KMS-11 (cell line): ENCODE data around the gene CBY1.
"Not testable (repeated sequence)": the region's sequence is repeated elsewhere in the genome, so short reads cannot be mapped to it uniquely, and the experiment has no call there.

Experiments
- H2AFZ ChIP-seq: fragments of 200-600 bp; sonication (generic); 2 replicates; pipeline ENCODE4 v1.6.1; 2016; ENCODE audit warnings: antibody characterized with exemption, mixed run types, low read depth
- H3K27ac ChIP-seq: fragments of 200-600 bp; sonication (generic); 2 replicates; pipeline ENCODE4 v1.6.1; 2016; ENCODE audit warnings: mild to moderate bottlenecking, mixed run types
- H3K27me3 ChIP-seq: fragments of 200-600 bp; sonication (generic); 2 replicates; pipeline ENCODE4 v1.6.1; 2017; ENCODE audit warnings: mild to moderate bottlenecking, low read depth, mixed run types, moderate library complexity; ENCODE audit not compliant: insufficient read depth
- H3K36me3 ChIP-seq: fragments of 200-600 bp; sonication (generic); 2 replicates; pipeline ENCODE4 v1.6.1; 2017; ENCODE audit warnings: mild to moderate bottlenecking, mixed run types; ENCODE audit not compliant: insufficient read depth
- H3K4me1 ChIP-seq: fragments of 200-600 bp; sonication (generic); 2 replicates; pipeline ENCODE4 v1.6.1; 2016; ENCODE audit warnings: mild to moderate bottlenecking, low read depth, mixed run types; ENCODE audit not compliant: poor library complexity, severe bottlenecking
- H3K4me2 ChIP-seq: fragments of 200-600 bp; sonication (generic); 2 replicates; pipeline ENCODE4 v1.7.0; 2016; ENCODE audit warnings: mild to moderate bottlenecking, mixed run types
- H3K4me3 ChIP-seq: fragments of 200-600 bp; sonication (generic); IDR thresholded peaks from 2 replicates; pipeline ENCODE4 v1.6.1; 2017; ENCODE audit warnings: low read depth, low read length, mixed read lengths; ENCODE audit not compliant: insufficient read depth
- H3K79me2 ChIP-seq: fragments of 200-600 bp; sonication (generic); 2 replicates; pipeline ENCODE4 v1.6.1; 2016; ENCODE audit warnings: low read depth, mixed run types; ENCODE audit not compliant: insufficient read depth
- H3K9ac ChIP-seq: fragments of 200-600 bp; sonication (generic); 2 replicates; pipeline ENCODE4 v1.6.1; 2016; ENCODE audit warnings: mild to moderate bottlenecking, mixed run types
- H4K20me1 ChIP-seq: fragments of 200-600 bp; sonication (generic); 2 replicates; pipeline ENCODE4 v1.6.1; 2016; ENCODE audit warnings: mild to moderate bottlenecking, mixed run types; ENCODE audit not compliant: insufficient read depth
- CTCF ChIP-seq: fragments of 200-600 bp; sonication (generic); conservative IDR thresholded peaks from 2 replicates; pipeline ENCODE4 v1.6.1; 2017; ENCODE audit warnings: low read depth, mild to moderate bottlenecking, antibody characterized with exemption, low read length, moderate library complexity, mixed read lengths

CBY1 gene

GRCh38 chr22:38641476-38642040 is 14.9 kb upstream of the CBY1 start:
- no peak for TF ChIP-seq CTCF
- no peaks in the 10 kb centered on the region for H3K79me2 ChIP-seq
- no peaks in the 10 kb centered on the region for H3K4me1 ChIP-seq
- no peak overlapping the region for H3K4me3 ChIP-seq
- H2AFZ ChIP-seq, result no peak overlapping the region
- no peak overlapping the region for H3K9ac ChIP-seq
- H3K27me3 ChIP-seq, result no peaks in the 10 kb centered on the region
- no peaks in the 10 kb centered on the region for H3K36me3 ChIP-seq
- H3K27ac ChIP-seq, result no peak overlapping the region
- H4K20me1 ChIP-seq, result no peaks in the 10 kb centered on the region
- no peak overlapping the region for H3K4me2 ChIP-seq

- not testable (repeated sequence) for H3K4me2 ChIP-seq, H3K4me1 ChIP-seq, H3K27me3 ChIP-seq, H4K20me1 ChIP-seq, H2AFZ ChIP-seq, H3K4me3 ChIP-seq, H3K27ac ChIP-seq, H3K9ac ChIP-seq, H3K79me2 ChIP-seq, H3K36me3 ChIP-seq
These were observed 12.2 kb upstream of the CBY1 start for GRCh38 chr22:38644245-38644644.

GRCh38 chr22:38645430-38645829 is 11.0 kb upstream of the CBY1 start:
- Histone ChIP-seq H3K9ac (no peak overlapping the region), H2AFZ (no peak overlapping the region), H3K4me3 (no peak overlapping the region), H3K36me3 (no peaks in the 10 kb centered on the region), H3K27ac (no peak overlapping the region), H3K4me1 (no peaks in the 10 kb centered on the region), H3K4me2 (no peak overlapping the region), H4K20me1 (no peaks in the 10 kb centered on the region), H3K79me2 (no peaks in the 10 kb centered on the region), H3K27me3 (no peaks in the 10 kb centered on the region; the same call in 1 of the 2 replicates)
- TF ChIP-seq CTCF, result no peak

GRCh38 chr22:38649841-38650522 is 6.5 kb upstream of the CBY1 start:
- Histone ChIP-seq H3K9ac (no peak overlapping the region), H3K4me2 (no peak overlapping the region), H3K27ac (no peak overlapping the region), H3K36me3 (no peaks in the 10 kb centered on the region), H3K27me3 (no peaks in the 10 kb centered on the region; the same call in 1 of the 2 replicates), H4K20me1 (no peaks in the 10 kb centered on the region), H3K4me3 (no peak overlapping the region), H3K4me1 (peaks cover under 1% of the 10 kb centered on the region), H2AFZ (no peak overlapping the region), H3K79me2 (no peaks in the 10 kb centered on the region)
- no peak for TF ChIP-seq CTCF

- Histone ChIP-seq H3K79me2 (no peaks in the 10 kb centered on the region; the same call in 1 of the 2 replicates), H4K20me1 (no peaks in the 10 kb centered on the region), H2AFZ (no peak overlapping the region), H3K36me3 (no peaks in the 10 kb centered on the region), H3K9ac (no peak overlapping the region), H3K4me3 (no peak overlapping the region), H3K27me3 (no peaks in the 10 kb centered on the region), H3K4me1 (peaks cover 12% of the 10 kb centered on the region), H3K4me2 (no peak overlapping the region), H3K27ac (no peak overlapping the region)
- no peak for TF ChIP-seq CTCF
These were observed 3.6 kb upstream of the CBY1 start for GRCh38 chr22:38652859-38653258.
